Measurements from ENCODE around the gene CERS6. TPM values are rescaled to one million over a fixed set of nuclear protein-coding genes. Genes with fewer than 3 reads are reported as not detected.

The CERS6 gene
- total RNA-seq, 1 donor from 2014 or later: 21.8 TPM

DNA sequence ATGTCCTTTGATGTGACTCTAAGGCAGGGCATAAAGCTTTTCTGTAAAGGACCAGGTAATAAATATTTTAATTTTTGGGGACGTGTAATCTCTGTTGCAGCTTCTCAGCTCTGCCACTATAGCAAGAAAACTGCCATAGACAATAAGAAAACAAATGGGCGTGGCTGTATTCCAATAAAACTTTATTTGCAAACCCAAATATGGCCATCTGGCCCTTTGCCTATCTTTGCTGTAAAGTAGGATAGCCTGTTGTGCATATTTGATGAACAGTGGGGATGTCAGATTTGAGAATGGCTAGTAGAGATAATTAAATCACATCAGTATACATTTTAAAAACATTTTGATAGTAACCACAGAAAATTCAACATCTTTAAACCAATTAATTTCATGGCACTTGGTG, 250.7 kb downstream of the CERS6 start:
- no peak overlapping the region for H3K4me3 ChIP-seq
- DNase-seq (no peak), ATAC-seq (no peak)
- H3K36me3 ChIP-seq: no peaks in the 10 kb centered on the region
- H3K4me1 ChIP-seq: no peaks in the 10 kb centered on the region
- TF ChIP-seq, protein P1, sequence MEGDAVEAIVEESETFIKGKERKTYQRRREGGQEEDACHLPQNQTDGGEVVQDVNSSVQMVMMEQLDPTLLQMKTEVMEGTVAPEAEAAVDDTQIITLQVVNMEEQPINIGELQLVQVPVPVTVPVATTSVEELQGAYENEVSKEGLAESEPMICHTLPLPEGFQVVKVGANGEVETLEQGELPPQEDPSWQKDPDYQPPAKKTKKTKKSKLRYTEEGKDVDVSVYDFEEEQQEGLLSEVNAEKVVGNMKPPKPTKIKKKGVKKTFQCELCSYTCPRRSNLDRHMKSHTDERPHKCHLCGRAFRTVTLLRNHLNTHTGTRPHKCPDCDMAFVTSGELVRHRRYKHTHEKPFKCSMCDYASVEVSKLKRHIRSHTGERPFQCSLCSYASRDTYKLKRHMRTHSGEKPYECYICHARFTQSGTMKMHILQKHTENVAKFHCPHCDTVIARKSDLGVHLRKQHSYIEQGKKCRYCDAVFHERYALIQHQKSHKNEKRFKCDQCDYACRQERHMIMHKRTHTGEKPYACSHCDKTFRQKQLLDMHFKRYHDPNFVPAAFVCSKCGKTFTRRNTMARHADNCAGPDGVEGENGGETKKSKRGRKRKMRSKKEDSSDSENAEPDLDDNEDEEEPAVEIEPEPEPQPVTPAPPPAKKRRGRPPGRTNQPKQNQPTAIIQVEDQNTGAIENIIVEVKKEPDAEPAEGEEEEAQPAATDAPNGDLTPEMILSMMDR (IDR thresholded peaks at IDR 0.05): no peak
- no peaks in the 10 kb centered on the region for H3K27me3 ChIP-seq (ENCODE audit: low read depth)
- H3K27ac ChIP-seq: no peak overlapping the region
- intact Hi-C loops (cut with DNase I): no loop called here
- H3K9me3 ChIP-seq: no peaks in the 10 kb centered on the region

DNA sequence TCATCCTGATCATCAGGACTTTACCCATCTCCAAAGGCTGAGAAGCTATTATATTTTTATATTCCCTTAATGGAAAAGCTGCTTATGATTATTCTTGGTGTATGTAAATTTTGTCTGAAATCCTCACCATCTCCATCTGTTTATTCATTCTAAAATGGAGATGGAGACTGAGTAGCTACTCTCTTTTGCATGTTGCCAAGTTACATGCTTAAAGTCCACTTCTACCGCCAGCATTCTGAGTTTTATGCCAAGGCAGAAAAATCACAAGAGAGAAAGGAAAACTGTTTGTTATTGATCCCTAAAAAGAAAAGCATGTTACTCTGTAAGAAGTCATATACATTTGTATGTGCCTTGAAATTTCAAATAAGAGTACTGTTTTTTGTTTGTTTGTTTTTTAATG, 252.0 kb downstream of the CERS6 start:
- ATAC-seq: no peak
- intact Hi-C loops (cut with DNase I): no loop called here
- H3K27me3 ChIP-seq (ENCODE audit: low read depth): no peaks in the 10 kb centered on the region
- no peak overlapping the region for H3K27ac ChIP-seq
- DNase-seq: no peak
- no peaks in the 10 kb centered on the region for H3K36me3 ChIP-seq
- TF ChIP-seq, protein P1 (IDR thresholded peaks at IDR 0.05): no peak
- no peaks in the 10 kb centered on the region for H3K4me1 ChIP-seq
- no peaks in the 10 kb centered on the region for H3K9me3 ChIP-seq
- H3K4me3 ChIP-seq: no peak overlapping the region

DNA sequence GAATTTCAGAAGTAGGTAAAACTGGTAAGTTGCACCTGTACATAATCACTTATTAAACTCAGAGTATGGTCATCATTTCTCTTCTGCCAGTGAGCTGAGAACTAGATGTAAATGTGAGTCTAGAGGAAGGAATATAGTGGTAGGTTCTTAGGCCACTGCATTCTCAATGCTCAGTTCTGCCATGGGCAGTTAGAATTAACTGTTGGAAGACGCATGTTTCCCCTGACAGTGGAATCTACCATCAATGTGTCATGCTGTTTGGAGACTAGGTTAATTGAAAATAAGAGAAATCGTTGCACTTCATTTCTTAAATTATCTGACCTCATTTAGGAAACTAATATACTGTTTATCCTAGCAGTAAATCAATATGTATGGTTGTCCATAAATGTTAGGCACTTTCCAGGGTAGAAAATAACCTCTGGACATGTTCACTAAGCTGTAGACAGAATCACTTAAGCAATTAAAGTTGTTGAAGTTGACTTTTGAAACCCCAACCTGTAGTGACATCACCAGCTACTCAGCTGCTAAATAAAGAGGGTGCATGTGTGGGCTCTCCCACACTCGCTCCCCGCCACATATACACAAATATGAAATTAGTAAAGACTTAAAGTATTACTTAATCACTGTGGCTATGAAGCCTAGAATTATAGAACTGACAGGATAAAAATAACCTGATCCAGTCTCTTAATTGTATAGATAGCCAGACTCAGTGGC, 254.8 kb downstream of the CERS6 start:
- TF ChIP-seq, protein P1 (IDR thresholded peaks at IDR 0.05): no peak
- Histone ChIP-seq H3K36me3 (no peaks in the 10 kb centered on the region), H3K9me3 (no peaks in the 10 kb centered on the region), H3K4me1 (no peaks in the 10 kb centered on the region), H3K27ac (no peak overlapping the region), H3K27me3 (ENCODE audit: low read depth) (no peaks in the 10 kb centered on the region), H3K4me3 (no peak overlapping the region)
- intact Hi-C loops (cut with DNase I): no loop called here
- DNase-seq: no peak
- no peak for ATAC-seq

DNA sequence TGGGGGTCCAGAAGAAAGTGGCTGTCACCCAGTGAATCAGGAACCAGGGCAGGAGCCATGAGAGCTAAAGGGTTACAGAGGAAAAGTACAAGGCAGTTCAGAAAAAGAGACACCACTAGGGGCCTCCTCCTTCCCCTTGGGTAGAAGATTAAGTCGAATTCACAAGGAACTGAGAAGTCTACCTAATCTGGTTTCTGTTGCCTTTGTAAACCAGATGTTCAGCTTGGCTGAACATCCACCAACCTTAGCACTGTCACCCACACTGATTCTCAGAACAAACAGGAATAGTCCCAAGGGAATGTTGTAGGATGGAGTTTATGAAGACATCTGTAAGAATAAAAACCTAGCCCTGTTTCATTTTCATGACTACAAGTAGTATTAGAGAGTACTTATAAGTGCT, 256.0 kb downstream of the CERS6 start:
- ATAC-seq (no peak), DNase-seq (no peak)
- H3K9me3 ChIP-seq: no peaks in the 10 kb centered on the region
- H3K27ac ChIP-seq: no peak overlapping the region
- no peak overlapping the region for H3K4me3 ChIP-seq
- H3K36me3 ChIP-seq: no peaks in the 10 kb centered on the region
- no peaks in the 10 kb centered on the region for H3K4me1 ChIP-seq
- H3K27me3 ChIP-seq (ENCODE audit: low read depth): no peaks in the 10 kb centered on the region
- TF ChIP-seq, protein P1 (IDR thresholded peaks at IDR 0.05): no peak
- intact Hi-C loops (cut with DNase I): no loop called here

DNA sequence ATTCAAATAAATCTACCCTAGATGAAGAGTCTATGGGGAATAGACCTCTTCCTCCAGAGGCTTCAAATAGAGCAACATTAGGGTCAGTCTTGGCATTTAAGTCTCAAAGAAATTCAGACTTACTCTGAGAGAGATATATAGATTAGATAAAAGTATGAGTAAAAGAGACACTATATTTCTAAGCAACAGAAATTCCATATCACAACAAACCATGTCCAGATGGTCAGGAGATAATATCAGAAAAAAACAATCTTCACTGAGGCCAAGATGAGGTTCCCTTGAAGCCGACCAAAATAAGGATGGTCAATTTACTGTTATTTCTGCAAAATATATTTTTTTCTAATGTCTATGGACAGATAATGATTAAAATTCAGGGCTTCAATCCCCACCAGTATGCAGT, 257.3 kb downstream of the CERS6 start:
- ATAC-seq (no peak), DNase-seq (no peak)
- no peak overlapping the region for H3K4me3 ChIP-seq
- no peaks in the 10 kb centered on the region for H3K36me3 ChIP-seq
- TF ChIP-seq, protein P1 (IDR thresholded peaks at IDR 0.05): no peak
- H3K27ac ChIP-seq: no peak overlapping the region
- intact Hi-C loops (cut with DNase I): no loop called here
- H3K4me1 ChIP-seq: no peaks in the 10 kb centered on the region
- no peaks in the 10 kb centered on the region for H3K27me3 ChIP-seq (ENCODE audit: low read depth)
- no peaks in the 10 kb centered on the region for H3K9me3 ChIP-seq
